HEK293 (cell line): Measurements from ENCODE around the gene KLHL29.

Experiments used
- CTCF ChIP-seq: fragments of 450-650 bp; formaldehyde crosslinking; IDR thresholded peaks from 2 replicates; pipeline ENCODE4 v1.5.1; 2016; ENCODE audit warnings: missing biosample characterization, missing genetic modification characterization
- ZNF510 ChIP-seq: fragments of 450-650 bp; formaldehyde crosslinking; IDR thresholded peaks from 2 replicates; pipeline ENCODE4 v1.5.1; 2018; ENCODE audit warnings: mild to moderate bottlenecking, missing genetic modification characterization, missing biosample characterization; ENCODE audit not compliant: insufficient replicate concordance
- ZNF549 ChIP-seq: fragments of 450-650 bp; IDR thresholded peaks from 2 replicates; pipeline ENCODE4 v1.5.1; 2018; ENCODE audit warnings: missing biosample characterization, missing genetic modification characterization, mild to moderate bottlenecking, inconsistent platforms, moderate library complexity
- TF ChIP-seq, protein P1 (sequence below): fragments of 450-650 bp; formaldehyde crosslinking; IDR thresholded peaks from 2 replicates; pipeline ENCODE4 v1.5.1; 2016; ENCODE audit warnings: missing biosample characterization, missing genetic modification characterization, borderline replicate concordance

DNA sequence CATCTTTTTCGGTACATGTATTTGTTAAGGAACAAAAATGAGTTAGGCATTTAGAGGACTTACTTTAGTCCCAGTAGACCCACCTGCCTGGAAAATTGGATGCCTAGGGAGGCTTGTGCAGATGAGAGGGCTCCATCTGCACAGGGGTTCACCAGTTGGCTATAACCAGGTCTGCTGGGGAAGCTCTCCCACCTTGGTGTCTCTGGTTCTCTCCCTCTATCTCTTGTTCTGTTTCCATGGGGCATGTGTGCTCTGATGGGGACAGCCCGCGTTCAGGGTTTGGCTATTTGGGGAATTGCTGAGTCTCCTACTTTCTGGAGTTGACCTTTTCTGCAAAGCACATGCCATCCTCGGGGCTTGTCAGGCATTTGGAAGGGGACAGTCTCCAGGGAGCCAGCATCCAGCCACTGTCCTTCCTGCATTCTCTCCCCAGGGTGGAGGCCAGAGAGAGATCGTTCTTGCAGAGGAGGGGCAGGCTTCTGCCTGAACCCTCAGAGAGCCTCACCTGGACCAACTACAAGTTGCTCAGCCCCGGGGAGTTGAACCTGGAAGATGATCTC, 157.3 kb downstream of the KLHL29 start:
- TF ChIP-seq ZNF510 (no peak), CTCF (tag by site-specific recombination) (no peak), ZNF549 (tag by site-specific recombination) (no peak)
- TF ChIP-seq, protein P1, sequence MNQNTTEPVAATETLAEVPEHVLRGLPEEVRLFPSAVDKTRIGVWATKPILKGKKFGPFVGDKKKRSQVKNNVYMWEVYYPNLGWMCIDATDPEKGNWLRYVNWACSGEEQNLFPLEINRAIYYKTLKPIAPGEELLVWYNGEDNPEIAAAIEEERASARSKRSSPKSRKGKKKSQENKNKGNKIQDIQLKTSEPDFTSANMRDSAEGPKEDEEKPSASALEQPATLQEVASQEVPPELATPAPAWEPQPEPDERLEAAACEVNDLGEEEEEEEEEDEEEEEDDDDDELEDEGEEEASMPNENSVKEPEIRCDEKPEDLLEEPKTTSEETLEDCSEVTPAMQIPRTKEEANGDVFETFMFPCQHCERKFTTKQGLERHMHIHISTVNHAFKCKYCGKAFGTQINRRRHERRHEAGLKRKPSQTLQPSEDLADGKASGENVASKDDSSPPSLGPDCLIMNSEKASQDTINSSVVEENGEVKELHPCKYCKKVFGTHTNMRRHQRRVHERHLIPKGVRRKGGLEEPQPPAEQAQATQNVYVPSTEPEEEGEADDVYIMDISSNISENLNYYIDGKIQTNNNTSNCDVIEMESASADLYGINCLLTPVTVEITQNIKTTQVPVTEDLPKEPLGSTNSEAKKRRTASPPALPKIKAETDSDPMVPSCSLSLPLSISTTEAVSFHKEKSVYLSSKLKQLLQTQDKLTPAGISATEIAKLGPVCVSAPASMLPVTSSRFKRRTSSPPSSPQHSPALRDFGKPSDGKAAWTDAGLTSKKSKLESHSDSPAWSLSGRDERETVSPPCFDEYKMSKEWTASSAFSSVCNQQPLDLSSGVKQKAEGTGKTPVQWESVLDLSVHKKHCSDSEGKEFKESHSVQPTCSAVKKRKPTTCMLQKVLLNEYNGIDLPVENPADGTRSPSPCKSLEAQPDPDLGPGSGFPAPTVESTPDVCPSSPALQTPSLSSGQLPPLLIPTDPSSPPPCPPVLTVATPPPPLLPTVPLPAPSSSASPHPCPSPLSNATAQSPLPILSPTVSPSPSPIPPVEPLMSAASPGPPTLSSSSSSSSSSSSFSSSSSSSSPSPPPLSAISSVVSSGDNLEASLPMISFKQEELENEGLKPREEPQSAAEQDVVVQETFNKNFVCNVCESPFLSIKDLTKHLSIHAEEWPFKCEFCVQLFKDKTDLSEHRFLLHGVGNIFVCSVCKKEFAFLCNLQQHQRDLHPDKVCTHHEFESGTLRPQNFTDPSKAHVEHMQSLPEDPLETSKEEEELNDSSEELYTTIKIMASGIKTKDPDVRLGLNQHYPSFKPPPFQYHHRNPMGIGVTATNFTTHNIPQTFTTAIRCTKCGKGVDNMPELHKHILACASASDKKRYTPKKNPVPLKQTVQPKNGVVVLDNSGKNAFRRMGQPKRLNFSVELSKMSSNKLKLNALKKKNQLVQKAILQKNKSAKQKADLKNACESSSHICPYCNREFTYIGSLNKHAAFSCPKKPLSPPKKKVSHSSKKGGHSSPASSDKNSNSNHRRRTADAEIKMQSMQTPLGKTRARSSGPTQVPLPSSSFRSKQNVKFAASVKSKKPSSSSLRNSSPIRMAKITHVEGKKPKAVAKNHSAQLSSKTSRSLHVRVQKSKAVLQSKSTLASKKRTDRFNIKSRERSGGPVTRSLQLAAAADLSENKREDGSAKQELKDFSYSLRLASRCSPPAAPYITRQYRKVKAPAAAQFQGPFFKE, result no peak
